Measurements from ENCODE around the gene ANKHD1. TPM values are rescaled to one million over a fixed set of nuclear protein-coding genes. Genes with fewer than 3 reads are reported as not detected.

ANKHD1 gene
- total RNA-seq = 67.5 and 70.9 TPM in 2 replicates

GRCh38 chr5:140401362-140402257 lies at the start of gene ANKHD1:
TSS of gene ANKHD1 (plus strand) at chr5:140401833. CDS start at chr5:140401968, 135 bp downstream.

GRCh38 chr5:140360101-140360500 lies 41.5 kb upstream of the ANKHD1 start, which contains the start of gene SLC4A9:
TSS of gene SLC4A9 (plus strand) at chr5:140360194. CDS start at chr5:140360237, 43 bp downstream.

GRCh38 chr5:140547508-140548299 lies 146.1 kb downstream of the ANKHD1 start, which contains the start of gene EIF4EBP3:
TSS of gene EIF4EBP3 (plus strand) at chr5:140547662. CDS start at chr5:140547738, 76 bp downstream.

GRCh38 chr5:140557136-140557805 lies 155.6 kb downstream of the ANKHD1 start, which contains the start of gene SRA1:
TSS of gene SRA1 (minus strand) at chr5:140557473. CDS start at chr5:140557452, 21 bp downstream.

GRCh38 chr5:140564196-140565023 lies 162.8 kb downstream of the ANKHD1 start, which contains the start of the genes APBB3 and SLC35A4:
TSS of gene APBB3 (minus strand) at chr5:140564598. CDS start at chr5:140564245, 353 bp downstream.
TSS of gene SLC35A4 (plus strand) at chr5:140564828. CDS start at chr5:140567170, 2,342 bp downstream.

Other genes starting within 250 kb of the ANKHD1 start
- gene CYSTM1, start 226.6 kb upstream of the ANKHD1 start, total RNA-seq = 27.5 and 36.6 TPM in 2 replicates
- 37.9 and 43.2 TPM in 2 replicates for gene PFDN1, start 98.7 kb upstream of the ANKHD1 start, total RNA-seq
- gene HBEGF, start 55.2 kb upstream of the ANKHD1 start, total RNA-seq = 4.8 and 5.8 TPM in 2 replicates
- not detected in 2 replicates for gene SLC4A9, start 41.6 kb upstream of the ANKHD1 start, total RNA-seq
- gene EIF4EBP3, start 145.8 kb downstream of the ANKHD1 start, total RNA-seq = 1.2 and 1.8 TPM in 2 replicates
- 41.2 and 47.4 TPM in 2 replicates for gene SRA1, start 155.6 kb downstream of the ANKHD1 start, total RNA-seq
- 14.8 and 20.7 TPM in 2 replicates for gene APBB3, start 162.8 kb downstream of the ANKHD1 start, total RNA-seq
- 18.5 and 19.0 TPM in 2 replicates for gene SLC35A4, start 163.0 kb downstream of the ANKHD1 start, total RNA-seq
- gene CD14, start 231.3 kb downstream of the ANKHD1 start, total RNA-seq = 1.6 and 2.4 TPM in 2 replicates
- gene TMCO6, start 237.6 kb downstream of the ANKHD1 start, total RNA-seq = 6.1 and 7.0 TPM in 2 replicates
- gene NDUFA2, start 245.8 kb downstream of the ANKHD1 start, total RNA-seq = 65.8 and 88.1 TPM in 2 replicates
- 133 and 154 TPM in 2 replicates for gene IK, start 246.0 kb downstream of the ANKHD1 start, total RNA-seq

All from aortic smooth muscle cell (primary cell).